Transverse colon (tissue), 4 donors: ENCODE data around the gene PHF5A. TPM values are rescaled to one million over a fixed set of nuclear protein-coding genes. Genes with fewer than 3 reads are reported as not detected.
"Not testable (repeated sequence)": the region's sequence is repeated elsewhere in the genome, so short reads cannot be mapped to it uniquely, and the experiment has no call there.

ENCODE experiments used
- DNase-seq: peaks from one replicate; pipeline ENCODE4 v3.0.0-alpha.2; 2019
- H3K27ac ChIP-seq, 4 donors: fragments of 200-600 bp; sonication (generic); 2 replicates each; pipeline ENCODE4 v1.5.1; 2016 to 2018; ENCODE audit warnings: inconsistent platforms in 4 of 4
- H3K27me3 ChIP-seq: fragments of 200-600 bp; sonication (generic); 2 replicates; pipeline ENCODE4 v1.5.1; 2017; ENCODE audit warnings: inconsistent platforms
- H3K36me3 ChIP-seq, 4 donors: fragments of 200-600 bp; sonication (generic); 2 replicates each; pipeline ENCODE4 v1.5.1; 2017 to 2019; ENCODE audit warnings: inconsistent platforms in 4 of 4
- H3K4me1 ChIP-seq, 4 donors: fragments of 200-600 bp; sonication (generic); 2 replicates each; pipeline ENCODE4 v1.5.1; 2017 to 2020; ENCODE audit warnings: inconsistent platforms in 4 of 4
- H3K4me3 ChIP-seq, 4 donors: fragments of 200-600 bp; sonication (generic); 1 replicate in 1 of 4; 2 replicates in 3 of 4; pipeline versions ENCODE4 v1.5.1 to v1.6.1; 2017 to 2019; ENCODE audit warnings: inconsistent platforms in 4 of 4
- H3K9me3 ChIP-seq, 2 donors: fragments of 200-600 bp; sonication (generic); 2 replicates each; pipeline ENCODE4 v1.5.1; 2017 to 2019; ENCODE audit warnings: inconsistent platforms in 2 of 2
- CTCF ChIP-seq, 5 experiments: fragments of 200-600 bp in 3 of 5; fragments of 450-650 bp in 2 of 5; sonication (generic) in 3 of 5; IDR thresholded peaks; 1 replicate in 2 of 5; 2 replicates in 3 of 5; pipeline ENCODE4 v1.5.1; 2016 to 2017; ENCODE audit warnings: antibody characterized with exemption in 5 of 5, inconsistent platforms in 3 of 5, mild to moderate bottlenecking in 2 of 5, moderate library complexity in 1 of 5
- EP300 ChIP-seq: sonication (generic); formaldehyde crosslinking; IDR thresholded peaks from one replicate; pipeline ENCODE4 v1.6.1; 2017; ENCODE audit warnings: antibody characterized with exemption, low read depth
- POLR2A ChIP-seq: fragments of 450-650 bp; IDR thresholded peaks from one replicate; pipeline ENCODE4 v1.6.1; 2016; ENCODE audit warnings: antibody characterized with exemption, mild to moderate bottlenecking, moderate library complexity
- POLR2AphosphoS5 ChIP-seq, 3 donors: sonication (generic); formaldehyde crosslinking; IDR thresholded peaks; one replicate each; pipeline ENCODE4 v1.6.1; 2016; ENCODE audit warnings: antibody characterized with exemption in 3 of 3
- WGBS, 2 donors: methylation state at CpG; one replicate each; pipeline ENCODE4 v1.1.5; 2018; ENCODE audit warnings: low coverage in 1 of 2; 5-methylcytosine and 5-hydroxymethylcytosine counted together
- in situ Hi-C, 4 donors: fragments of 200-750 bp; cut with MboI; loops; one replicate each; pipeline versions ENCODE4 v1.15.0 to v1.15.1; 2017; ENCODE audit warnings: low sequenced_read_pairs in 3 of 4, low pct_ligation_motif_present in 1 of 4, low pct_unique_long_range_greater_than_20kb in 1 of 4
- intact Hi-C: fragments of 100-400 bp; cut with DNase I; formaldehyde crosslinking; loops from one replicate; pipeline ENCODE4 v1.15.1; 2023; ENCODE audit warnings: low total_unique reads
- total RNA-seq, 4 donors: library from RNA; depleted of rRNA; stranded (reverse); fragments of >200 nt; gene quantifications; one replicate each; pipeline ENCODE4 v1.1.0, GENCODE V29; 2016

Gene PHF5A
- total RNA-seq, 4 donors from 2014 or later, result 3.0 to 33.9 (median 25.0) TPM

GRCh38 chr22:41435560-41435959 is 32.9 kb downstream of the PHF5A start:
- intact Hi-C loops, result no loop called here
- no peak for DNase-seq
- 60 to 61% methylated on average over 1 to 4 of the region's 4 CpGs for WGBS, 2 donors
- Histone ChIP-seq H3K36me3 (peaks cover 0 to 39% (median 18%) of the 10 kb centered on the region in 4 donors), H3K4me1 (peaks cover 0 to 26% (median 6%) of the 10 kb centered on the region in 4 donors), H3K27ac (no peak overlapping the region), H3K9me3 (no peaks in the 10 kb centered on the region), H3K4me3 (no peak overlapping the region), H3K27me3 (no peaks in the 10 kb centered on the region)
- TF ChIP-seq EP300, result no peak
- no peak for TF ChIP-seq POLR2AphosphoS5 (IDR thresholded peaks at IDR 0.05)
- no peak for TF ChIP-seq CTCF (IDR thresholded peaks at IDR 0.05)
- TF ChIP-seq POLR2A, result no peak
- in situ Hi-C loops, result no loop called here

GRCh38 chr22:41434361-41435003 is 34.0 kb downstream of the PHF5A start:
- peaks cover 0 to 18% (median 6%) of the 10 kb centered on the region in 4 donors for H3K4me1 ChIP-seq
- H3K9me3 ChIP-seq, H3K4me3 ChIP-seq, intact Hi-C loops, H3K27me3 ChIP-seq, in situ Hi-C loops, DNase-seq: not testable (repeated sequence)
- 89% methylated on average over 5 of the region's 5 CpGs; no CpG with 5 or more reads in 1 of the 2 donors for WGBS, 2 donors
- peak overlapping the region in 2 of 4 donors; percentile 12 to 30 for H3K27ac ChIP-seq
- H3K36me3 ChIP-seq, result peaks cover 0 to 39% (median 16%) of the 10 kb centered on the region in 4 donors

GRCh38 chr22:41433480-41433879 is 35.0 kb downstream of the PHF5A start:
- H3K4me1 ChIP-seq, result peaks cover 0 to 10% (median 0%) of the 10 kb centered on the region in 4 donors
- H3K27me3 ChIP-seq, H3K27ac ChIP-seq, DNase-seq, H3K9me3 ChIP-seq, intact Hi-C loops, in situ Hi-C loops, H3K4me3 ChIP-seq: not testable (repeated sequence)
- WGBS, 2 donors, result 80 to 81% methylated on average over 1 of the region's 1 CpG
- H3K36me3 ChIP-seq, result peaks cover 0 to 39% (median 16%) of the 10 kb centered on the region in 4 donors

GRCh38 chr22:41431656-41432055 is 36.8 kb downstream of the PHF5A start:
- no peaks in the 10 kb centered on the region for H3K9me3 ChIP-seq
- peaks cover 0 to 10% (median 0%) of the 10 kb centered on the region in 4 donors for H3K4me1 ChIP-seq
- no peak overlapping the region for H3K27ac ChIP-seq
- peaks cover 0 to 30% (median 11%) of the 10 kb centered on the region in 4 donors for H3K36me3 ChIP-seq
- in situ Hi-C loops (no loop called here), intact Hi-C loops (no loop called here)
- WGBS, 2 donors, result 88% methylated on average over 6 of the region's 6 CpGs; no CpG with 5 or more reads in 1 of the 2 donors
- TF ChIP-seq CTCF (IDR thresholded peaks at IDR 0.05) (no peak), POLR2A (no peak), POLR2AphosphoS5 (IDR thresholded peaks at IDR 0.05) (no peak), EP300 (no peak)
- H3K27me3 ChIP-seq, result no peaks in the 10 kb centered on the region
- H3K4me3 ChIP-seq, result no peak overlapping the region
- DNase-seq, result no peak

- Histone ChIP-seq H3K27ac (no peak overlapping the region), H3K36me3 (peaks cover 0 to 18% (median 4%) of the 10 kb centered on the region in 4 donors), H3K4me1 (peaks cover 0 to 4% (median 0%) of the 10 kb centered on the region in 4 donors), H3K27me3 (no peaks in the 10 kb centered on the region), H3K9me3 (no peaks in the 10 kb centered on the region), H3K4me3 (no peak overlapping the region)
- 96 to 98% methylated on average over 5 to 8 of the region's 8 CpGs for WGBS, 2 donors
- DNase-seq, result no peak
- TF ChIP-seq POLR2A (no peak), CTCF (IDR thresholded peaks at IDR 0.05) (no peak), POLR2AphosphoS5 (IDR thresholded peaks at IDR 0.05) (no peak), EP300 (no peak)
- intact Hi-C loops (no loop called here), in situ Hi-C loops (no loop called here)
Observed at GRCh38 chr22:41429951-41430332, 38.5 kb downstream of the PHF5A start.
